Fibroblast of pulmonary artery (primary cell): ENCODE measurements around the gene CSRNP3.

Experiments
- DNase-seq: peaks from one replicate; pipeline ENCODE4 v3.0.0-alpha.2; 2010; ENCODE audit warnings: low read depth
- H3K4me3 ChIP-seq: replicated peaks from 2 replicates; pipeline ENCODE4 v1.5.1; 2011; ENCODE audit warnings: low read depth, mild to moderate bottlenecking, control low read depth, low read length, moderate library complexity
- CTCF ChIP-seq: IDR thresholded peaks from 2 replicates; pipeline ENCODE4 v1.5.1; 2011; ENCODE audit warnings: mild to moderate bottlenecking, control low read depth, low read length, inconsistent platforms; ENCODE audit errors: missing control alignments

The CSRNP3 gene

DNA sequence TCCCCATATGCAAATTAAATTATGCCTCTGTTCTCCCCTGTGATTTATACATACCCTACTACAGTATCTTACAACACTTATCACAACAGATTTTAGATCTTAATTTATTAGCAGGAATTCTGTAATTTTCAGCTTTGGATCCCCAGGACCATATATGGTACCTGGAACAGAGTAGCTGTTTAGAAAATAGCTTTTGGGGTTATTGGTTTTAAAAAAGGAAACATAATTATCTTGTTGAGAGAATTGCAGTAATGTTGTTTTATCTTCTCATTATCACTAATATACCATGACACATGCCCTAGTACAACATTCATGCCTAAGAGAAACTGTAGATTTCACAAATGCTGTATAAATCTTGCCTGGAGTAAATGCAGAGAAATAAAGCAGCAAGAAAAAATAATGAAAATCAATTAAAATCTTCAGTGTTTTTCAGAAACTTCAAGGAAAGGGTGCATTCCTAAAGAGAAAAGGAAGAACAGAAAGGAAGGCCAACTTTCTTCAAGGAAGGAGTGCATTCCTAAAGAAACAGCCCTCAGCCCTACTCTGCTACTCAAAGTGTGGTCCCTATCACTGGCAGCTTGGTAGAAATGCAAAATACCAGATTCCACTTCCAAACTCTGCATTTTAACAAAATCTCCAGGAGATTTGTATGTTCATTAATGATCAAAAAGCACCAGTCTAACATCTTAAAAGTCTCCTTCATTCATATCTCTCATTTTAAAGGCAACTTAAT lies 37.1 kb upstream of the CSRNP3 start:
- H3K4me3 ChIP-seq: no peak overlapping the region
- no peak for DNase-seq
- no peak for TF ChIP-seq CTCF

DNA sequence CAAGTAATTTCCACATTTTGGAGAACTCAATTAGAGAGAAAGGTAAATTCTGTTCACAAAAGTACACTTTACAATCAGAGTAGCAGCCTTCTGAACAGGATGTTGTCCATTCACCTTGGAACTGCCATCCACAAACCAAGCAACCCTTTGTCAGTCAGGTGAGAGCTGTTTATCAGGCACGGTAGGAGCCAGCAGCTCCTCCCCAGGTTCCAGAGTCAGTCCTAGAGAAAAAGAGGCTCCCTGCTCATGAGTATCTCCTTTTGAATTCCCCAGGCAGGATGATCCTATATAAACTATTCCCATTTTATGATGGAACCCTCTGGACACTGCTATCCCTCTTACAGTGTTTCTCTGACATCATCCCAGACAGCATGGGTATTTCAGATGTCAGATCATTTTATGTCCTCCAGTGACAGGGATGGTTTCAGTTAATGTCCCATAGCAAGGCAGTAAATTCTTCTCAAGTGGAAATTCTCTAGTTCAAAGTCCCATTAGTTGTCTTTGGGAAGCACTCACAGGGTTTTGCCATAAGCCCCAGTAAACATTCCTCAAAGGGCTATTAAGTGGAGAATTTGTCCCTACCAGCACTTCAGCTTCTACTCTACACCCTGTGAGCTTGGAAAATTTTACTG lies 34.5 kb upstream of the CSRNP3 start:
- TF ChIP-seq CTCF: no peak

GRCh38 chr2:165435611-165436010 lies 33.9 kb upstream of the CSRNP3 start:
- TF ChIP-seq CTCF: no peak
- H3K4me3 ChIP-seq: no peak overlapping the region
- no peak for DNase-seq

More for the DNA sequence above, 34.5 kb upstream of the CSRNP3 start:
- DNase-seq: no peak
- no peak overlapping the region for H3K4me3 ChIP-seq

DNA sequence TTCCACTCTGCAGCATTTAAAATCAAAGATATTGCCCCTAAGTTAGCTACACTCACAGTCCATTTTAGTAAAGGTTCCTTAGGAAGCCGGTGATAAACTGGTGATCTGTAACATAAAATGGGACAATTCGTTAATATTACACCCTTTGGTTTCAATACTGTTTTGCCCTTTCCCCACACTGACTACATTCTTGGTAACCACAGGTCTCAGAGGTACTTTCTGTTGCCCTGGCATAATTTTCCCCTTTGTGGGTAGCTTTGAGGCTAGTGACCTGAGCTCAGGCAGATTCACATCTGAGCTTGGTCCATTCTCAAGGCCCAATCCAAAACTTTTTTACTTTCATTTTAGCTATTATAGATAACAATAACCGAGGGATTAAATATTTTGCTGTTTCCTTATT lies 32.9 kb upstream of the CSRNP3 start:
- DNase-seq: no peak
- TF ChIP-seq CTCF: no peak

DNA sequence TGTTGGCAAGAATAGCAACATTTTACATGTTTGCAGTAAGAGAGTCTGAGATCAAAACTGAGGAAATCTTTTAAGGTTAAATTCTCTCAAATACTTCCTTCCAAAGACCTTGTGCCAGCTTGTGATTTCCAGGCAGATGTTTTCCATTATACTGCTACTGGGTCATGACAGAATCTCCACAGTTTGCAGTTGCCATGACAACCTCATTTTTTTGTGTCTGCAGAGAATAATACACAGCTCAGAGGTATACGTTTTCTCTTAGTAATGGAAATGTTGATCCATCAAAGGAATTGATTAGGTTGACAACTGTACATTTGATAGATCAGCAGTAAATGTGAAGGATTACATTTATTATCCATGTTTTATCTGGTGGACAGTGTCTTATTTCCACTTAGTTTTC lies 29.1 kb upstream of the CSRNP3 start:
- peak; percentile 77 for DNase-seq
- H3K4me3 ChIP-seq: no peak overlapping the region
- no peak for TF ChIP-seq CTCF

More for the DNA sequence above, 32.9 kb upstream of the CSRNP3 start:
- H3K4me3 ChIP-seq: no peak overlapping the region

- TF ChIP-seq CTCF: no peak
- DNase-seq: no peak
- H3K4me3 ChIP-seq: no peak overlapping the region
Observed at GRCh38 chr2:165443511-165443910, 26.0 kb upstream of the CSRNP3 start.
